ENCODE results near the gene UNC13A. TPM values are rescaled to one million over a fixed set of nuclear protein-coding genes. Genes with fewer than 3 reads are reported as not detected.

The UNC13A gene
- total RNA-seq, 1 donor from 2014 or later, result 2.1 TPM

DNA sequence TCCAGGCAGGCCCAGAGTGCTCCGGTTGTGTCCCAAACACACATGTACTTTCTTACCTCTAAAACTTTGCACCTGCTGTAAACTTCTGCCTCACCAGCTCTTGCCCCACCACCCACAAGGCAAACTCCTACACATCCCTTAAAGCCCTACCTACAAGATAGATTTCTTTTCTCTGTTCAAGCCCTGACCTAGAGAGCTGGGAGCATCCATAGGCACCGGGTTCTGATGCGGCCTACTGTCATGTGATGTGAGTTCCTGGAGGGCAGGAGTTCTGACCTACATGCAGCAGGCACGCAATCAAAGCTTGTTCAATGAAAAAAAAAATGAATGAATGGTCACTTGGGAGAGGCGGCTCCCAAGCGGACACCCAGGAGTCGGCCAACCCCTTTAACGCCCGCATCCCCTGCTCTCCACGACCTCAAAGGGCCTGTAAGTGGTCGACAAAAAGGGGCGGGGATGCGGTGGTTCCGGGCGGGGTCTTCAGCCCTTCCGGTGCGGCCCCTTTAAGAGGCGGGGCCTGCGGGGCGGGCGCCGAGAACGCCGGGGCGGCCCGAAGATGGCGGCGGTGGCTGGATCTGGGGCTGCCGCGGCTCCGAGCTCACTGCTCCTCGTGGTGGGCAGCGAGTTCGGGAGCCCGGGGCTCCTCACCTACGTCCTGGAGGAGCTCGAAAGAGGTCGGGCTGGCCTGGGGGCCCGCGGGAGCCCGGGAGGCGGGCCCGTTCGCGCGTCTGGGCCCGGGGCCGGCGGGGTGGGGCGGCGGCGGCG, 31.0 kb upstream of the UNC13A start, which contains the start of gene MAP1S:
Gene MAP1S (plus strand): TSS at position 534 of the 765 bp plus-strand sequence. CDS start 23 bp downstream, at position 557.
- DNase-seq (ENCODE audit: low spot score), result no peak
- H3K4me3 Mint-ChIP-seq (ENCODE audit: unreplicated experiment), result peak within 1 kb of the TSS; percentile 82
- peaks cover 32% of the 10 kb centered on the region for H3K4me1 Mint-ChIP-seq (ENCODE audit: low read depth)
- H3K27ac Mint-ChIP-seq (ENCODE audit: unreplicated experiment), result peak within 1 kb of the TSS; percentile 30
- TF ChIP-seq CTCF (IDR thresholded peaks at IDR 0.05), result no peak
- H3K36me3 Mint-ChIP-seq (ENCODE audit: low read depth), result no peaks in the 10 kb centered on the region
- H3K27me3 Mint-ChIP-seq (ENCODE audit: low read depth), result no peaks in the 10 kb centered on the region
- H3K9me3 Mint-ChIP-seq (ENCODE audit: low read depth), result no peaks in the 10 kb centered on the region

DNA sequence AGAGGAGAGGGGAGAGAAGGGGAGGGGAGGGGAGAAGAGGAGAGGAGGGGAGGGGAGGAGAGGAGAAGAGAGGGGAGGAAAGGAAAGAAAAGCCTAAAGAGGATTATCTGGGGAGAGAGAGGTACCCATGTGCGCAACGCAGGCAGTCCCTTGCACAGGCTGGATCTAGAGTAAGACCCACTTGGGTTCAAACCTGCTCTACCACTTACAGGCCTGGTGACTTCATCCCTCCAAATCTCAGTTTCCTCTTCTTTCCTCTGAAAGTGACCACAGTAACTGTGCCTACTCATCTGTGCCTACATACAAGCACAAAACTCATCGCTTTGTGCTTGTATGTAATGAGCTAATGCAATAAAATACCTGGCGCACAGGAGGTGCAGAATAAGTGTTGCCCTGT, 30.4 kb upstream of the UNC13A start:
- TF ChIP-seq CTCF (IDR thresholded peaks at IDR 0.05), result no peak
- no peak overlapping the region for H3K27ac Mint-ChIP-seq (ENCODE audit: unreplicated experiment)

GRCh38 chr19:17716309-17716929, 28.3 kb upstream of the UNC13A start:
- H3K27ac Mint-ChIP-seq (ENCODE audit: unreplicated experiment), result no peak overlapping the region
- no peak overlapping the region for H3K4me3 Mint-ChIP-seq (ENCODE audit: unreplicated experiment)

More for the DNA sequence above, 30.4 kb upstream of the UNC13A start:
- Mint-ChIP-seq H3K4me1 (ENCODE audit: low read depth) (peaks cover 32% of the 10 kb centered on the region), H3K4me3 (ENCODE audit: unreplicated experiment) (peak overlapping the region; percentile 75), H3K27me3 (ENCODE audit: low read depth) (no peaks in the 10 kb centered on the region), H3K9me3 (ENCODE audit: low read depth) (no peaks in the 10 kb centered on the region), H3K36me3 (ENCODE audit: low read depth) (no peaks in the 10 kb centered on the region)
- no peak for DNase-seq (ENCODE audit: low spot score)

DNA sequence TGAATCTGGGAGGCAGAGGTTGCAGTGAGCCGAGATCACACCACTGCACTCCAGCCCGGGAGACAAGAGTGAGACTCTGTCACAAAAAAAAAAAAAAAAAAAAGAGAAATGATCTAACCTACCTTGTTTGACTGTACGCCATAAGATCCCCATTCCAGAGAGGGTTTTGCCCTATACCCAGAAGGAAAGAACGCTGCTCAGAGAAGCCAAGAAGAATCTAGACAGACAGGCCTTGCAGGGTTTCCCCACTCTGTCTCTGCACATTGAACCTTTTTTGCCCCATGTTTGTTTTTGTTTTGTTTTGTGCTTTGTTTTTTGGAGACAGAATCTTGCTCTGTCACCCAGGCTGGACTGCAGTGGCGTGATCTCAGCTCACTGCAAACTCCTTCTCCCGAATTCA, 23.7 kb upstream of the UNC13A start:
- no peak for DNase-seq (ENCODE audit: low spot score)
- no peaks in the 10 kb centered on the region for H3K27me3 Mint-ChIP-seq (ENCODE audit: low read depth)
- no peak overlapping the region for H3K4me3 Mint-ChIP-seq (ENCODE audit: unreplicated experiment)
- no peaks in the 10 kb centered on the region for H3K36me3 Mint-ChIP-seq (ENCODE audit: low read depth)
- no peak for TF ChIP-seq CTCF (IDR thresholded peaks at IDR 0.05)
- no peaks in the 10 kb centered on the region for H3K4me1 Mint-ChIP-seq (ENCODE audit: low read depth)
- no peaks in the 10 kb centered on the region for H3K9me3 Mint-ChIP-seq (ENCODE audit: low read depth)
- no peak overlapping the region for H3K27ac Mint-ChIP-seq (ENCODE audit: unreplicated experiment)

More at GRCh38 chr19:17716309-17716929, 28.3 kb upstream of the UNC13A start:
- no peaks in the 10 kb centered on the region for H3K27me3 Mint-ChIP-seq (ENCODE audit: low read depth)
- H3K36me3 Mint-ChIP-seq (ENCODE audit: low read depth), result no peaks in the 10 kb centered on the region
- peak; percentile 39 for TF ChIP-seq CTCF (IDR thresholded peaks at IDR 0.05)
- no peaks in the 10 kb centered on the region for H3K9me3 Mint-ChIP-seq (ENCODE audit: low read depth)
- DNase-seq (ENCODE audit: low spot score), result no peak
- peaks cover 26% of the 10 kb centered on the region for H3K4me1 Mint-ChIP-seq (ENCODE audit: low read depth)

- H3K27ac Mint-ChIP-seq (ENCODE audit: unreplicated experiment), result no peak overlapping the region
- no peak for TF ChIP-seq CTCF (IDR thresholded peaks at IDR 0.05)
- H3K4me3 Mint-ChIP-seq (ENCODE audit: unreplicated experiment), result no peak overlapping the region
- H3K4me1 Mint-ChIP-seq (ENCODE audit: low read depth), result no peaks in the 10 kb centered on the region
- DNase-seq (ENCODE audit: low spot score), result no peak
- no peaks in the 10 kb centered on the region for H3K27me3 Mint-ChIP-seq (ENCODE audit: low read depth)
- no peaks in the 10 kb centered on the region for H3K9me3 Mint-ChIP-seq (ENCODE audit: low read depth)
- H3K36me3 Mint-ChIP-seq (ENCODE audit: low read depth), result no peaks in the 10 kb centered on the region
These were observed 18.6 kb upstream of the UNC13A start for GRCh38 chr19:17706750-17707181.
